ENCODE measurements around the gene NSG2.

DNA sequence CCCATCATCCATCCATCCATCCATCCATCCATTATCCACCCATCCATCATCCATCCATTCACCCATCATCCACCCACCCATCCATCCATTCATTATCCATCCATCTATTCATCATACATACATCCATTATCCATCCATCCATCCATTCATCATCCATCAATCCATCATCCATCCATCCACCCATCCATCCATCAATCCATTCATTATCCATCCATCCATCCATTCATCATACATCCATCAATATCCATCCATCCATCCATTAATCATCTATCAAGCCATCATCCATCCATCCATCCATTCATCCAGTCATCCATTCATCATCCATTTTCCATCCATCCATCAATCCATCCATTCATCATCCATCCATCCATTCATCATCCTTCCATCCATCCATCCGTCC, 89.0 kb downstream of the NSG2 start:
- TF ChIP-seq ELK1 (IDR thresholded peaks at IDR 0.05; ENCODE audit: borderline replicate concordance, low read depth, low read length) = no peak
- TF ChIP-seq CTCF (conservative IDR thresholded peaks at IDR 0.05; ENCODE audit: low read depth, low read length) = no peak
- no peak for TF ChIP-seq RAD21 (IDR thresholded peaks at IDR 0.05; ENCODE audit: low read length)
- TF ChIP-seq POLR2A (IDR thresholded peaks at IDR 0.05; ENCODE audit: low read depth, low read length) = no peak
